OCI-M1 (cell line): ENCODE results near the gene CTU2.

Source experiments
- DNase-seq: peaks from one replicate; lab custom pipeline; 2025; lab: John Stamatoyannopoulos, UW

The CTU2 gene

DNA sequence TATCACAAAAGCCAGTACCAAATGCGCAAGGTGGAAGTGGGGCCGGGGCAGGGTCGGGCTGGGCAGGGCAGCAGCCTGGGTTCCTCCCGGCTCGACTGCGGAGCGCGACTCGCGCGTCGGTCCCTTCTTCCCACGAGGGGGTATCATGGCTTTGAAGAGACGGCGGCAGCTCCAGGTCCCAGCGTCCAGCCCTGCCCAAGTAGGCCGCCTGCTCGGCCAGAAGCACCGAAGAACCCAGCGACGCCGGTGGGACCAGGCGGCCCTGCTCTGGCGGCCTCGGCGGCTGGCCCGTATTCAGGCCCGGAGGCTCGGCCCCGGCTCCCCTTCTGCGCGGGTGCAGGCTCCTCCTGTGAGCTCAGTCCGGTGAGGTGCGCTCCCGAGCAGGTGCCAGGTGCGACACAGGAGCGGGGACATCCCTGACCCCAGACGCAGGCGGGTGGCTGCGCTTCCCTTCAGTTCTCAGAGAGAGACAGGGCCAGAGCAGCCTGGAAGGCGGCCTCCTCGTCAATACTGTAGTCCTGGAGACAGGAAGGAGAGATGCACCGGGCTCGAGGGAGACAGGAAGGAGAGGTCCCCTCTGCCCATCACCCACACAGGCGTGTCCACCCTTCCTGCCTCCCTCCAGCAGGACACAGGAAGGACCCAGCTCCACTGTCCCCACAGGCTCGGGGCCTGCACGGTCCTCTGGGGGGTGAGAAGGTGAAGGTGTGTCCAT, 9.0 kb upstream of the CTU2 start:
- no peak for DNase-seq

DNA sequence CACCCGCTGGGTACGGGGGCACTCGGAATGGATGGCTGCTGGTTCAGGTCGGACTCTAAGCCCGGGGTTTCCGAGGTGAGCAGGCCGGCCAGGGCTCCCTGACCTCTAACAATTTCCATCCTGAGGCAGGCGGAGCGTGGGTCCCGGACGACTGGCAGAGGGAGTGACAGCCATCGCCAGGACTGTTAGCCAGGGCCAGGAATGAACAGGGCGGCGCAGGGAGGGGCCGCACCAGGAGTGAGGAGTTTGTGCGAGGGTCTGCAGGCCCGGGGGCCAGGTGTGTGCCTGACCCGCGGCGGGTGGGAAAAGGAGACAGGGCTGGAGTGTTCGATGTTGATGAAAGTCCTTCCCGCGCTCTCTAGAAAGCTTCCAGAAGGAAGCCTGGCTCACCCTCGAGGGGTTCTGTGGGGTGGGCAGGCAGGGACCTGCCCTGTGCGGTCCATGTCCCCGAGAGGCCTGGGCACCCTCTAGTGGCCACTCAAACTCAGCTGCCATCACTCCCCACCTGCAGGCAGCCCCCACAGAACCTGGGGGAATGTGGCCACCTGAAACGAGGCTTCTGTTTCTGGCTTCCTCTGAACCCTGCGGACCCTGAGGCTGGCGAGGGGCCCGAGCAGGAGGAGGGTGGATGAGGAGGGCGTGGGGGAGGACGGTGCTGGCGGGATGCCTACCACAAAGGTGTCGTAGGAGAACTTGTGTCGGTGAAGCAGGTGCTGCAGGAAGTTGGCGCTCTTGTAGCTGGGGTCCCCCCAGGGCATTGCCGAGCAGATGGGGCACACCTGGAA, 8.3 kb upstream of the CTU2 start:
- no peak for DNase-seq

DNA sequence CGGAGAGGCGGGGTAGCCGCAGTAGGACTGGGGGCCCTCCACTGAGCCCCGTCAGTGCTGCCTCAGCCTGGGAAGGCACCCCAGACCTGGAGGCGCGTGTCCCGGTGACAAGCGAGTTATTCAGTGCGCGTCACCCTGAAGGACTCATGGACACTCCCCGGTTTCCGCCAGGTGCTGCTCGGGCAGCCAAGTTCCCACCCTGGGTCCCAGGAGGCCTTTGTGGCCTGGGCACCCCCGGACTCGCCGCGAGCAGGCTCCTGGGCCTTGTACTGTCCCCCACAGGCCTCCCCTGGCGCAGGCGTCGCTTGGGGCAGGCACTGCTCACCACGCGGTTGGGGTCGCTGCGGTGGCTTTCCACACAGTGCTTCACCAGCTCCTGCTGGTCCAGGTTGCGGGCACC, 7.7 kb upstream of the CTU2 start:
- DNase-seq: no peak

DNA sequence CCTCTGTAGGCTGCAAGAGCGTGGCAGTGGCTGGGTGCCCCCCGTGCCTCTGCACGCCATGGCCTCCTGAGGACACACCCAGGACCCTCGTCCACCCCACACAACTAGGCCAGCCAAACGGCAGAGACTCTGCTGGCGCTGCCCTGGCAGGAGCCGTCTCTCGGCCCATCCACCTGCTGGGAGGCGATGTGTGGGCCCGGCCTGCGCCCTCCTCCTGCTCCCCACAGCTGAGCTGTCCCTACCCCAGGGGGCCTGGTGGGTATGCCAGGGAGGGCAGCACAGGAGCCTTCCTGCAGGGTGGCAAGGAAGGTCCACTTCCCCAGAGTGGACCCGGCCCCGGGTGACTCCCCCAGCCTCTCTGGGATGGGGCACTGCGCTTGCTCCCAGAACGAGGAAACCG, 7.1 kb upstream of the CTU2 start:
- DNase-seq: no peak

DNA sequence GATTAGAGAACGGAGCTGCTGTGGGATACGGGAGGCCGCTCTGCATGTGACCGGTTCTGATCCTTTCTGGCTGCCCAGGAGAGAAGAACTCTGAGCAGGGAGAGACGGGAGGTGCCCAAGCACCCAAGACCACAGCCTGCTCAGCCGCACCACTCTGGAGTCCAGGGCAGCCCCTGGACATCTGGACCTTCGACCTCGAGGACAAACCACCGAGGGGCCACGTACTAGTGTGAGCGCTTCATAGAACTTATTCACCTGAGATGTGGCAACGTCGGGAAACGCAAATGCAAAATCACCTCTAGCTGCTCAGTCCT, 6.0 kb upstream of the CTU2 start:
- DNase-seq: no peak

DNA sequence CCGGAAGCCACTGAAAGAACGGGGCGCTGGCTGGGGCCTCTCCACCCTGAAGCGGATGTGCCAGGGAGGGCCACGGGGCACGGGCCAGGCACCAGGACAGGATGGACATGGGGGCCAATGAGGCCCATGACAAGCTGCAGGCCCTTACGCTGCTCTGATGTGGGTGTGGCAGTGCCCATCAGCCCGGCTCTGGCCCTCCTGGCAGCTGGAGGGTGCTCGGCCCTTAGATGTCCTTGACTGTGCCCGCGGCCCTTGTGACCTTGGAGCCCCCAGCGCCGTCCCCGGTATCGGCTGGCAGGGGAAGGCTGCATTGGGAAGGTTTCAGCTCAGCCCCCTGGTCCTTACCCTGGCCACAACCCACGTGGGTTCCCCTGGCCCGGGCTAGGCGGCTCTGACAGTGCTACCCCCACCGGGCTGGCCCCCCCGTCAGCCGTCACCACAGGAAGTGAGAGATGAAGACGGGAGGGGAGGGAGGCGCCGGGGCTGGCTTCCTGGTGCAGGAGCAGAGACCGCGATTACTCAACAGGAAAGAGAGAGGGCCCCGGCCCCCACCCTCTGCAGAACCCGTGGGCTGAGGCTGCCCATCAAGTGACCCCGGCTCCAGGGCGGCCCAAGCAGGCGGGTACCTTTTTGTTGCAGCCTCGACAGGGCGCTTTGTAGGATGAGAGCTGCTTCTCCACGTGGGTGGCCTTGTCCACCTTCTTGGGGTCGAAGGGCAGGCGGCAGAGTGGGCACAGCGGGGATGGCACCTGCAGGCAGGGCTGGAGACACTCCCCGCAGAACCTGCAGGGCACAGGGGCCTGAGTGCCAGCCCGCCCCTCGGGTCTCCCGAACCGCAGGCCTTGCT, 5.4 kb upstream of the CTU2 start:
- DNase-seq: peak; percentile 93

DNA sequence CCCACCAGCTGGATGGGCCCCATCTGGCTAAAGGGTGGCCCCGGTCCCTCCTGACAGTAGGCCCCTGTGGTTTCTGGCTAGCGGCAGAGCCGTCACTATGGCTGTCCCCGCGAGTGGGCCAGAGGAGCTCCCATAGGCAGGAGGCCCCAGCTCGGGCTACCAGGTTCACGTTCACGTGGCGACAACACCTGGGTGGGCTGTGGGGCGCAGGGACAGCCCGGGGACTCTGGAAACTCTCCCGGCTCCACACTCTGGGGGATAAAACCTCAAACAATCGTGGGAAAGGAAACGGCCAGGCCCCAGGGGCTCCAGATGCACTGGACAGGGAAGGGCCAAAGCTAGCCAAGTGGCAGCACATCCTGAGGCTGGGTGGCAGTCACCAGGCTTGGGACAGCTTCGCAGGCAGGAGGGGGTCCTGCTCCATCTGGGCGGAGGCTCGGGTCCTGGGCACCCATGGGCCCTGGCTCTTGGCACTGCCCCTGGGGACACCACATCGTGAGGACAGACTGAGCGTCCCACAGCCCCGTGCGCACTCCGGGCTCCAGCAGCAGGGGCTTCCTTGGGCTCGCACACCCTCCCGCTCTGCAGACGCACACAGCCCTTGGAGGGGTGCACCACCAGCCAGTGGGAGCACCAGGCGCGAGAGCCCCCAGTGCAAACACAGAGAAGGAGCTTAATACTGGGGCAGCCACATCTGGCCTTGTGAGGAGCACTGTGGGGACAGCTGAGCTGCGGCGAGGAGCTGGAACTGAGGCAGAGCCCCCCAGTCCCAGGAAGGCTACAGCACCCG, 4.5 kb upstream of the CTU2 start:
- DNase-seq: no peak

DNA sequence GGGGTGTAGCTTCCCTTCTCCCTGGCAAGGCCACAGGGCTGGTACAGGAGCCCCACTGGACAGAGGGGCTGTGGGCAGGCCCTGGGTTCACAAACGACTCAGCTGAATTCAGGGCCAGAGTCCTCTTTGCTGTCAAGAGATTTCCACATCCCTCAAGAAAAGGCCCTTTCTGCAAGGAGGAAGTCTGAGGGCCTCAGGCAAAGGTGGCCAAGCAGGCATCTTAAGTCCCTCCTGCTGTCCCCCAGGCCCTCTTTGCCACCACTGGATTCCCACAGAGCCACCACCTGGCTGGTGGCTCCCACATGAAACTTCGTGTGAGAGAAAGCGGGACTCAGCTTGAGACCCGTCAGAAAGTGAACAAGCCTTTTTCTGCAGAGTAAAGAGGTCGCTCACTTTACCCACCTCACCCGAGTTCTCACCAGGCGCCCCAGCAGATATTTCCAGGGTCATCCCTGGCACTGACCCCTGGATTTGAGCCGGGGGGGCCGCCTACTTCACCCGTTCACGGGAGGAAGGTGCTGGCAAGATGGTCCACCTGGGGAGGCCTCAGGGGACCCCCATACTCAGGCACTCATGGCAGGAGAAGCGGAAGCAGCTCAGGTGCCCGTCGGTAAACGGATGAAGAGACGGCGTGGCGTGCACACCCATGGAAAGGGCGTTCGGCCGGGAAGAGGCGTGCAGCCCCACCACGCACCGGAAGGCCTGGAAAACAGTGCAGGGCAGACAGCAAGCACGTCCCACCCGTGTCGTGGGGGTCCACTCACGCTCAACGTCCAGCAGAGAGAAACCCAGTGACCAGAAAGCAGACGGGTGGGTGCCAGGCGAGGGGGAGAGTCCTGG, 3.7 kb upstream of the CTU2 start:
- DNase-seq: no peak

DNA sequence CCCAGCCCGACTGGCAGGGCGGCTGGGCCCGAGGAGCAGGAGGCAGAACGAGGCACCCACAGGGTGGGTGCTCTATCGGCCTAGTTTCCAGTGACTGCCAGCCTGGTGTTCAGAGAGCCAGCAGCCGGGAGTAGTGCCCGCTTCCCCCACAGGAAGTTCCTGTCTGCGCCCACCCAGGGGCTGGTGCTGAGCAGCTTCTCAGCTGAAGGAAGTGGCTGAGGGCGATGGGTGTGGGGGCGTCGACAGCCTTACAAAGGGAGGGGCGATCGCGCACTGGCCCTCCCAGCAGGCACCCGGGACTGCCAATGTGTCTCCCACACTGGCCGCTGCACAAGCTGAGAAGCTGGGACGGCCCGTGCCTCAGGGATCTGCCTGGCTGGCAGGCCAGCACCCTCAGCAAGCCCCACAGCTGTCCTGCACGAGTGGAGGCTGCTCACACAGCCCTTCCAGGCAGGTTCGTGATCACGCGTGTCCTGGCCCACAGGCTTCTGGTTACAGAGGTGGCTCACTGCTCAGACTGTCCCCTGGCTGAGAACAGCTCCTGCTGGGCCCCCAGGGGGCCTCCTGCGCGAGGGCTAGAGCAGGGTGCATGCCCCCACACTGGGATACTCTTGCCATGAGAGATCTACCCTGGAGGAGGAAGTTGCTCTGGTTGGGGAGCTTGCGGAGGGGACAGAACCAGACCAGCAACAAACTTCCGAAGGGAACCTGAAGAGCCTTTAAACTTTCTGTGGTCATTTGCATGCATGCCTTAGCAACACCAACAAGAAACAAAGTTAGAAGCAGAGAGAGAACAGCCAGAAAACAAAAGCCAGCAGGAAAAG, 2.6 kb upstream of the CTU2 start:
- peak; percentile 23 for DNase-seq

DNA sequence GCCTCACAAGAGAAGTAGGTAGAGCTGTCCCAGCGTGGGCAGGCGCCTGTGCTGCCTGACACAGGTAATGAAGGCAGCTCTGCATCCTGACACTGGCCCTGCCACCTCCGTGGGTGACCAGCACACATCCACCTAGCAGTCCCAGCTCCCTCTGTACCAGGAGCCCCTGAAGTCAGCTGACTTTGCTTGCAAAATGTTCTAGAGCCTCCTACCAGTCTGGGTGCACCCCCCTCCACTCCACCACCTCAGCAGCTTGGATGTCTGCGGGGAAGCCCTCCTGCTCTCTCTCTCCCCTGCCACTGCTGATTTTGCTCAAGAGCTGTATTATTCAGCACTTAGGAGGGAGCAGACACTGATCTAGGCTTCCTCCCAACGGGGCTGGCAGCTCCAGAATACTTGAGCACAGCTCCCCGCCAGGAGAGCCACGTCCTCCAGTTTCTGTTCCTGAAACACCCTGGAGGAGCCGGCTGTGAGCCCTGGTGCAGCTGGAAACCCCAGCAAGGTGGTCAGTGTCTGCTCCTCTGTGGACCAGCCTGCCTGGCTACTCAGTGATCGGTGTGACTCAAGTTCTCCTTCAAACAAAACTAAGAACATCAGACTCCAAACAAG, 1.1 kb upstream of the CTU2 start:
- peak; percentile 51 for DNase-seq

DNA sequence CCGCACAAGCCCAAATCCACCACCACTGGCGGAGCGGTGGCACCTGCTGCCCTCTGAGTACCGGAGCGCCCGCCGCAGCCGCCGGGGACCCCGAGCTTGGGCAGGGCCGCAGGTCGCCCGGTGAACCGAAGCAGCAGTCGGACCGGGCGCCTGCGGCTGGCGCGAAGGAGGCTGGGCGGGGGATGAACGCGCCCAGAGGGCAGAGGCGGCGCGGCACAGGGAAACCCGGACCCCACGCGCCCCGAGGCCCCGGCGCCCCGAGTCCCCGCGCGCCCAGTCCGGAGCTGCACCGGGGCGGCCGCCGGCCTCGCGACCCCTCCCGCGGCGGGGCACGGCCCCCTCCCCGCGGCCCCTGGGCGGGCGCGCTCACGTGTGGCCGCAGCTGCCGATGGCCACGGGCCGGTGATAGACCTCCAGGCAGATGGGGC, 488 bp upstream of the CTU2 start:
- peak; percentile 51 for DNase-seq

DNA sequence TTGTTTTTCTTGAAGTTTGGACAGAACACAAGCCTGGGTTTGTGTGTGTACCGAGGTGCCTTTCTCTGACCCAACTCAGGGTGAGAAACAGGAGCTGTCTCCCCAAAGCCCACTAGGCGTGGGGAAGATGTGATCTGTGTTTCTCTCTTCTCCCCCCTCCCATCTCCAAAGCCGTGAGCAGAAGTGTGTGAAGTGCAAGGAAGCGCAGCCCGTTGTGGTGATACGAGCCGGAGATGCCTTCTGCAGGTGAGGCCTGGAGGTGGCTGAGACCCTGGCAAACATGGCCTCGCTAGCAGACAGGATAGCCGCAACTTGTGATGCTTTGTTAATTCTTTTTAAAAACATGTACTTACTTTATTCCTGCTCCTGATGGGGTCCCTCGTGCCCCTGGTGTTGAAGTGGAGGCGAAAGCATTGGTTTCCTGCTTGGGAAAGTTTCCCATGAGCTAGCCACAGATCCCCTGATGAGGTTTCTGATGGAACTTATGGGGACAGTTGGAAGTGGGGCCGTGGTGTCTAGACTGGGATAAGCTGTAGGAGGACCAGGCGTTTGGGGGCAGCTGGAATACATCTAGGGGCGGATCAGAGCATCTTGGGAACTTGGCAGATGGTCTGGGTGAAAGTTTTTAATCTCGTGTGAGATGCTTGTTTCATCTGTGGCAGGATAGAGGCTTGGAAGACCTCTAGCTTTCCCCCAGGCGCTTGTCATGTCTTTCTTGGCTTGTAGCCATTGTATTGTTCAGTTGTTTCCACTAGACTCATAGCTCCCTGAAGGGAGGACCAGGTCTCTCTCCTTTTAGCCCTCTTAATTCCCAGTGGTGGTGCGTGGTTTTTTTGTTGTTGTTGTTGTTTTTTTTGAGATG, 893 bp downstream of the CTU2 start:
- no peak for DNase-seq

DNA sequence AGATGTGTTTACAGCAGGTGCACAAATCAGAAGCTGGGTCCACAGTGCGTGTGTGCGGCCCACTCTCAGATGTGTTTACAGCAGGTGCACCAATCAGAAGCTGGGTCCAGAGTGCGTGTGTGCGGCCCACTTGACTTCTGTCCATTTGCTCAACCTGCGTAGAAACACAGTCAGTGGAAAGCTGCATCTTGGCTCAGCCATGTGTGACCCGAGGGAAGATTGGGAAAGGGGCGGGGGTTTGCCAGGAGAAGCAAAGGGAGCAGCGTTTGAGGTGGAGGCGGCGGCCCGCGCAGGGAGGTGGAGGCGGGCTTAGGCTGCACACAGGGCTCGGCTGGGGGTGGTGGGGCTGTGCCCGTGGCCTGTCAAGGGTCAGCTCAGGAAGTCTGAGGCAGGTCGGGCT, 4.3 kb downstream of the CTU2 start:
- no peak for DNase-seq

DNA sequence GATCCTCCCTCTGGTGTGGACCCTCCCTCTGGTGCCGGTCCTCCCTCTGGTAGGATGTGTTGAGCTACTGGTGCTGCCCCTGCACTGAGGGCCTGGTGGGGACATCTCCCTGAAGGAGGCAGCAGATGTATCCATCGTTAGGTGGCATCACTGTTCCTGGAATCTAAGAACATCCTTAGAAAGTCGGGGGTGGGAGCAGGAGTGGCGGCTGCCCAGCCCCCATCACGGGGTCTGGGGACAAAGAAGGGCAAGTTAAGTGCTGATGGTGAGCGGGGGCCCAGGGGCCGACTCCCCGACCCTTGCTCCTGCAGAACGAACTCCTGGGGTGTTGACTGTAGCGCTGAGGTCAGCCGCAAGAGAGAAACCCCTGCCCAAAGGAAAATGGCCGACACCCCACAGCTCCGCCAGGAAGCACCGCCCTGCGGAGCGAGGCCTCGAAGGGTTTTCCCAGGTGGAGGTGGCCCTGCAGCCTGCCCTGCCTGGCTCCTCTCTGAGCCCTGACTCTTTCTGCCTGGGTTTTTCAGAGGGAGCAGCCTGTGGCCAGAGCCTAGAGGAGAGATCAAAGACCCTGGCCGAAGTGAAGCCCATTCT, 5.5 kb downstream of the CTU2 start:
- no peak for DNase-seq

DNA sequence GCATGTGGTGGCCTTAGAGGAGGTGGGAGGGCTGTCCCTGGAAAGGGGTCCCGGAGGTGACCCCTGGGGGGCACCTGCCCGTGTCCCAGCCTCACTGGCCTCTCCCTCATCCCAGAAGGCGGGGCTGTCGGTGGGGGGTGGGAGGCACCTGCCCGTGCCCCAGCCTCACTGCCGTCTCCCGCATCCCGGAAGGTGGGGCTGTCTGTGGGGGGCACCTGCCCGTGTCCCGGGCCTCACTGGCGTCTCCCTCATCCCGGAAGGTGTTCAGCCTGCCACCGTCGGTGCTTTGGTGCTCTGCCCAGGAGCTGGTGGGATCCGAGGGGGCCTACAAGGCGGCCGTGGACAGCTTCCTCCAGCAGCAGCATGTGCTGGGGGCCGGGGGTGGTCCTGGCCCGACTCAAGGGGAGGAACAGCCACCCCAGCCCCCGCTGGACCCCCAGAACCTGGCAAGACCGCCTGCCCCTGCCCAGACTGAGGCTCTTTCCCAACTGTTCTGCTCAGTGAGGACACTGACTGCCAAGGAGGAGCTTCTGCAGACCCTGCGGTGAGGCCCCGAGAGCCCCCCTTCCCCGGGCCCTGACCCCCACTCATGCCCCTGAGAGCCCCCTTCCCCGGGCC, 6.2 kb downstream of the CTU2 start:
- DNase-seq: no peak

DNA sequence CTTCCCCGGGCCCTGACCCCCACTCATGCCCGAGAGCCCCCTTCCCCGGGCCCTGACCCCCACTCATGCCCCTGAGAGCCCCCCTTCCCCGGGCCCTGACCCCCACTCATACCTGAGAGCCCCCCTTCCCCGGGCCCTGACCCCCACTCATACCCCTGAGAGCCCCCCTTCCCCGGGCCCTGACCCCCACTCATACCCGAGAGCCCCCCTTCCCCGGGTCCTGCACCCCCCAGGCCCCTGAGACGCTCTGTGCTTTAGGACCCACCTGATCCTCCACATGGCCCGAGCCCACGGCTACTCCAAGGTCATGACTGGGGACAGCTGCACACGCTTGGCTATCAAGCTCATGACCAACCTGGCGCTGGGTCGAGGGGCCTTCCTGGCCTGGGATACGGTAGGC, 6.8 kb downstream of the CTU2 start:
- no peak for DNase-seq

DNA sequence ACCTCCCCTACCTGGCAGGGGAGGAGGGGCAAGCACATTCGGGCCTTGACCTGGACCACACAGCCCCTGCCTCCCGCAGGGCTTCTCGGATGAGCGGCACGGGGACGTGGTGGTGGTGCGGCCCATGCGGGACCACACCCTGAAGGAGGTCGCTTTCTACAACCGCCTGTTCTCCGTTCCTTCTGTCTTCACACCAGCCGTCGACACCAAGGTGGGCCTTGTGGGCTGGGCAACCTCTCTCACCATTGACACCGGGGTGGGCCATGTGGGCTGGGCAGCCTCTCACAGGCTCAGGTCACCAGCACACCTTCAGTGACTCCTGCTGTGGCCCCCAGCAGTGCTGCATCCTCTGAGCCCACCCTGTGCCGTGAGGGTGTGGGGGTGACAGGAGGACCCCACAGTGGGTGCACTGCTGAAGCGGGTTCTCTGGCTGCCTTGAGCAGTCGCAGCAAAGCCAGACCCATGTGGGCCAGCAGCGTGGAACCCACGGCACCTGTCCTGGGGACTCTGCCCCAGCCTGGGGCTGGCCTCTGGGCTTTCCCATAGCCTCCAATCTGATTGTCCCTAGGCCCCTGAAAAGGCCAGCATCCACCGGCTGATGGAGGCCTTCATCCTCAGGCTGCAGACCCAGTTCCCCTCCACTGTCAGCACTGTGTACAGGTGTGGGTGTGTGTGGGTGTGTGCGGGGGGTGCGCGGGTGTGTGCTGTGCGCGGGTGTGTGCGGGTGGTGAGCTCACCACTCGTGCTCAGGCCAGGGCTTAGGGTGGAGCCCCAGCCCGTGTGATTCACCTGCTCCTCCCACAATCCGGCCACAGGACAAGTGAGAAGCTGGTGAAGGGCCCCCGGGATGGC, 7.5 kb downstream of the CTU2 start:
- no peak for DNase-seq
